Measurements from ENCODE around the gene RPTOR.
"Not testable (repeated sequence)": the region's sequence is repeated elsewhere in the genome, so short reads cannot be mapped to it uniquely, and the experiment has no call there.

RPTOR gene

GRCh38 chr17:80737106-80738019 lies 192.7 kb downstream of the RPTOR start:
- DNase-seq (ENCODE audit: low read depth in 4 of 4, low spot score in 1 of 4) = no peak

- DNase-seq (ENCODE audit: low read depth in 4 of 4, low spot score in 1 of 4) = no peak
Measured at GRCh38 chr17:80738020-80738808, 193.6 kb downstream of the RPTOR start.

DNA sequence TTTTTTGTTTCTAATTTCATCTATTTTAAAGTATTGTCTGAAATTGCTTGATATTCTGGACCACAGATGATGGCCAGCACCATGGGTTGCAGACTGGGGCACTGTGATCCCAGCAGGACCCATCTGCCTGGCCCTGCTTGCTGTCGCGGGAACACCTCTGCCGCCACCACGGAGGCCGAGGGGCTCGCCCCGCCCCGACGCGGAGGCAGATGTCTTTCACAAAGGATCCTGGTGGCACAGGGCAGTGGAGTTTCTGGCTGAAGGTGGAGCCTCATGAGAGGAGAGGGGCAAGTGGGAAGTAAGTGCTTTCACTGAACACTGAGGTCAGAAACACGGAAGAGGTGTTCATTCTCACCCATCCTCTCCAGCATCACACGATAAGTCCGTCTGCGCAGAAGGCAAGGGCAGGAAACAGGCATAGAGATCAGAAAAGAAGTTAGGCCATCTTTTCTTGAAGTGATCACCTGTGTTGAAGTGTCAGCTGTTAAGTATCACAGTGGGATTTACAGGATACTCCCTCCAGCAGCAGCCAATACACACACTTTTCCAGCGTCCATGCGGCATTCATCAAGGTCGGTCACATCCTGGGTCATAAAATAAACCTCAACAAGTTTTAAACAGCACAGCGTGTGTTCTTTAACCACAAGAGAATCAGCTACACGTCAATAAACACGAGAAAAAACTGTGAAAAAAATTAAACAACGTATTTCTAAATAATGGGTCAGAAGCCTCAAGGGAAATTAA lies 194.5 kb downstream of the RPTOR start:
- DNase-seq (ENCODE audit: low read depth in 4 of 4, low spot score in 1 of 4) = no peak

DNA sequence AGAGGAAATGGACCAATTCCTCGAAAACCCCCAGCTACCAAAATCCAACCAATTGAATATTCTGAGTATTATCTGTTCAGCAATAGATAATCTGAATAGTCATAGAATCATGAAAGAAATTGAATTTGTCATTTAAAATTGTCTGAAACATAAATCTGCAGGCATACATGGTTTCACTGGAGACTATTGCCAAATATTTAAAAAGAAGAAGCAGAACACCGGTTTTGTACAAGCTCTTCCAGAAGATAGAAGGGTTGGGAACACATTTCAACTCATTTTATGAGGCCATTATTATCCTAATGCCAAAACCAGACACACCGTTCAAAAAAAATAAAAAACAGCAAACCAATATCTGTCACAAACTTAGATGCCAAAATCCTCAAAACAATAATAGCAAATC lies 195.5 kb downstream of the RPTOR start:
- no peak for DNase-seq (ENCODE audit: low read depth in 4 of 4, low spot score in 1 of 4)

DNA sequence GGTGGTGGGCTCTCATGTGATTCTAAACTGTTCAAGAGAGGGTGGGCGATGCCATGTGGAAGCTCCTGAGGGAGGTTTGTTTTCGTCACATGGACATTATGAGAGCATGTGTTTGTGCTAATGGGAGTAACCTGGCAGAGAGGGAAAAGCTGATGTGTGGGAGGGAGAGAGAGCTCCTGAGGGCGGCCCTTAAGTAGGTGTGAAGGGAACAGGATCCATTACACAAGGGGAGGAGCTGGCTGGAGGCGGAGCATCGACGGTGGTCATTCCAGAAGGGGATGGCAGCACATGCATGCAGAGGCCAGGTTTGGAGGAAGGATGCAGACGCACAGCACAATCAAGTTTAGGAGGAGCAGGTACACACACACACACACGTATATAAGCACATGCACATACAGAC lies 197.5 kb downstream of the RPTOR start:
- no peak for DNase-seq (ENCODE audit: low read depth in 4 of 4, low spot score in 1 of 4)

DNA sequence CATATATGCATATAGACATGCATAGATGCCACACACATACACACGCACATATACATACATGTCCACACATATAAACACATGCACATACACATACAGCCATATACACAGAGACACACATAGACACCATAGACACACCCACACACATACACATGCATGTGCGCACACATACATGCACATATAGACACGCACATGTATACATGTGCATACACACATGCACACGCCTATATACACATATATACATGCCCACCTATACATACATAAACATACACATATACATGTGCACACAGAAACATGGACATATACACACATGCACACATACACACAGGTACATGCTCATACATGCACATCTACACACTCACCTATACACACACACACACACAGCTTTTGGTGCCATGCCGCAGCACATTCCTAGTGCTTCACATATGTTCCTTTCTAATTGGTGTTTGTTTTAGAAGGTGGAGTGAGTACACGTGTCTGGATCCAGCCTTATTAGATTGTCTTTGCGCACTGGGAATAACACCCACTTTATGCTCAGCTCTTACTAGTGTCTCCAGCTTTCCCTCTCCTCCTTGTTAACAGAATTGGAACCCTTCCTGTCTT lies 198.0 kb downstream of the RPTOR start:
- no peak for DNase-seq (ENCODE audit: low read depth in 4 of 4, low spot score in 1 of 4)

- DNase-seq (ENCODE audit: low read depth in 4 of 4, low spot score in 1 of 4) = peak in 2 of 4 experiments; percentile 36 to 38
Measured at GRCh38 chr17:80743181-80743771, 198.6 kb downstream of the RPTOR start.

DNA sequence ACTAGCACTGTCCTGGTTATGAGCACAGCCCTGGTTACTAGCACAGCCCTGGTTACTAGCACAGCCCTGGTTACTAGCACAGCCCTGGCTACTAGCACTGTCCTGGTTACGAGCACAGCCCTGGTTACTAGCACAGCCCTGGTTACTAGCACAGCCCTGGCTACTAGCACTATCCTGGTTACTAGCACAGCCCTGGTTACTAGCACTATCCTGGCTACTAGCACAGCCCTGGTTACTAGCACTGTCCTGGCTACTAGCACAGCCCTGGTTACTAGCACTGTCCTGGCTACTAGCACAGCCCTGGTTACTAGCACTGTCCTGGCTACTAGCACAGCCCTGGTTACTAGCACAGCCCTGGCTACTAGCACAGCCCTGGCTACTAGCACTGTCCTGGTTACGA lies 199.3 kb downstream of the RPTOR start:
- not testable (repeated sequence) for DNase-seq (ENCODE audit: low read depth in 4 of 4, low spot score in 1 of 4)

- DNase-seq (ENCODE audit: low read depth in 4 of 4, low spot score in 1 of 4) = not testable (repeated sequence)
Measured at GRCh38 chr17:80744725-80745124, 200.1 kb downstream of the RPTOR start.

DNA sequence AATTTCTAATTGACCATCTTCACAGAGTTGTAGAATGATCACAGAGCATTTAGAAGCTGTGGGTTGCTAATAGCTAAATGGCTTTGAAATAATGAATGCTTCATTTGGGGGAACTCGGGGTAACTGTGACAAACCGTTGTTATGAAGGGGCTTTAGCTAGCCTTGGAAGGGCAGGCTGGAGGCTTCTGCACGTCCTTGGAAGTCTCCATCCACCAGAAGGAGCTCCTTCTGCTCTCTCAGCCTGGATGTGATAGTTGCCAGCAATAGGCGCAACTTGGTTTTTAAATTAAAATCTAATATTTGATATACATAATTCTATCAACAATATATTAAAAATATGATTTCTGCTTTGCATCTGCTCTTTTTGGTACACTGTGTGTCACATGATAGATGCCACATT lies 200.5 kb downstream of the RPTOR start:
- DNase-seq (ENCODE audit: low read depth in 4 of 4, low spot score in 1 of 4) = no peak

GRCh38 chr17:80746262-80746935 lies 201.8 kb downstream of the RPTOR start:
- DNase-seq (ENCODE audit: low read depth in 4 of 4, low spot score in 1 of 4) = no peak

- DNase-seq (ENCODE audit: low read depth in 4 of 4, low spot score in 1 of 4) = no peak
Measured at GRCh38 chr17:80747469-80747868, 202.8 kb downstream of the RPTOR start.

DNA sequence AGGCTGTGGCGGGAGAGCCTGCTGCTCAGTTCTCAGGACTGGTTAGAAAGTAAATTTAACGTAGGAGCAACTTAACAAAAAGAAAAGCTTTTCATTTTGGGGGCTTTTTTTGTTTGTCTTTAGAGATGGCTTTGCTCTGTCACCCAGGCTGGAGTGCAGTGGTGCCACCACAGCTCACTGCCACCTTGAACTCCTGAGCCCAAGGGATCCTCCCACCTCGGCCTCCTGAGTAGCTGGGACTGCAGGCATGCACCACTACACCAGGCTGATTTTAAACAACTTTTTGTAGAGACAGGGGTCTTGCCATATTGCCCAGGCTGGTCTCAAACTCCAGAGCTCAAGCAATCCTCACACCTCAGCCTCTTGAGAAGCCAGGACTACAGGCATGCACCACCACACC lies 205.0 kb downstream of the RPTOR start:
- DNase-seq (ENCODE audit: low read depth in 4 of 4, low spot score in 1 of 4) = no peak

DNA sequence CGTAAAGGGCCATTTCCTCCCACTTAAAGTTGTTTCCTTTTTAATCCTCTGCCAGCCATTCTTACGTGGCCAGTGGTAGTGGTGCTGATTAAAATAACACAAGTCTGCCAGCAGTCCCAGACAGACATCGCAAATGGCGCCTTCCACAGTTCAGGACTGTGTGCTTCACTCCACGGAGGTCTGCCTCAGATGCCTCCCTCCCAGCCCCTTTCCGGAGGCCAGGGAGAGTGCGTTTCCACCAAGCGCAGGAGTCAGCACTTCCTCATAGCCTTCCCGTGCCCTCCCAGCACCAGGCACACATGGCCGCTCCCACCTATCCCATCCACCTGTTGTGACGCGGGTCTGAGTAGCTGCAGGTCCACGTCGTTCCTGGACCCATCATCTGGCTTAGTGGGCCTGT lies 205.6 kb downstream of the RPTOR start:
- no peak for DNase-seq (ENCODE audit: low read depth in 4 of 4, low spot score in 1 of 4)

DNA sequence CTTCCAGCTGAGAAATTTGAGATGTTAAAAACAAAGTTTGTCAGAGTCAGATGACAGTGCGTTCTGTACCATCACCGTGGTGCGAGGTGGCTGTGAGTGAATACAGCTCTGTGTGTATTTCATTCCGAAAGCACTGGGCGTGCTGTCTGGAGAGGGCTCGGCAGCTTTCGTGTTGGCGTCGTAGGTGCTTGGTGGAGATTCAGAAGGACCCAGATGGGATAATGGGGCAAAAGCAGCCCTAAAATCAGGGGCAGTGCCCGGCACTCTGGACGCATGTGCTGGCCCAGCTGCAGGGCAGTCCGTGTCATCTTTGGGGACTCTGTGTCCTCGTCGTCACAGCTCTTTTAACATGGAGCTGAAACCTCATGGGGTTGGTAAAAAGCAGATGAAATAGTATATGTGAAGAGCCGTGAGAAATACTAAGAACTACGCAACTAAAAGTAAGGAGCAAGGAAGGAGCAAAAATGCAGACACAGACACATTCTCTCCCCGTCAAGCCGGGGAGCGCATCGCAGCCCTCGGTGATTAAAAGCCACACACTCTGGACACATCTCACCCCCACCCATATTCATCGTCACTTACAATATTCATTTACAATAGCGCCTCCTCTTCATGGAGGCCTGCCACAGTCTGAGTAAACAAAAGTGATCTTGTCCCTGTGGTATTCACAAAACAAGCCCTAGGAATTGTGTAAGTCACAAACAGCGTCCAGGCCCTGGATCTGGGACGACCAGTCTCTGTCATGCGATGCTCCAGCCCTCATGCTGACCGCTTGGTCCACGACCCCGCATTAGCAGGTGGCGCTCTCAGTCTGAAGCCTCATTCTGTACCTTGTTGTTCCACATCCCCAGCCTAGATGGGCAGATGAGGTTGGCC lies 206.7 kb downstream of the RPTOR start:
- DNase-seq (ENCODE audit: low read depth in 4 of 4, low spot score in 1 of 4) = no peak

GRCh38 chr17:80751946-80752581 lies 207.4 kb downstream of the RPTOR start:
- no peak for DNase-seq (ENCODE audit: low read depth in 4 of 4, low spot score in 1 of 4)

DNA sequence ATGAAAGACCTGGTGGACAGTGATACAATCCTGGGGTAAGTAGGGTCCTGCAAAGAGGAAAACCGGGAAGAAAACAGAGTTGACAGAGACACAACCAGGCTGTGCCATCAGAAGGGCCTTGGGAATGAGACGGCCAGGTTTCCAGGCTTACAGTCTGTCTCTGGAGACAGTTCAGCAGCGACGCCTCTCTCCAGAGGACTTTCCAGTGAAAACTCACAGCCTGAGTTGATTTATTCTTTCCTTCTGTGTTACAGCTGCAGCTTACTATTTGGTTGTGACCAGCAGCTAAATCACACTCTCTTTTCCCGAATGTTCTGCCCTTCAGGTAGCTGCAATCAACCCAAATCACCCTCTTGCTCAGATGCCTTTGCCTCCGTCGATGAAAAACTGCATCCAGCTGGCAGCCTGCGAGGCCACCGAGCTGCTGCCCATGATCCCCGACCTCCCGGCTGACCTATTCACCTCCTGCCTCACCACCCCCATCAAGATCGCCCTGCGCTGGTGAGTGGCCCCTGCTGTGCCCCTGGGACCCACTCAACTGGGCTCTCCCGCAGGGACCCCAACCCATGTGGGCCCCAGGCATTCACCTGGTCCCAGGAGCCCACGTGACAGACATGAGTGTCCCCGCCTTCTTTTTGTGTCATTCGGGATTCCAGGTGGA lies 209.2 kb downstream of the RPTOR start:
- DNase-seq (ENCODE audit: low read depth in 4 of 4, low spot score in 1 of 4) = no peak

- DNase-seq (ENCODE audit: low read depth in 4 of 4, low spot score in 1 of 4) = no peak
Measured at GRCh38 chr17:80754846-80755245, 210.2 kb downstream of the RPTOR start.

Measured in stimulated activated CD4-positive, alpha-beta T cell treated with anti-CD3 and anti-CD28 coated beads, Interleukin-1b, Interleukin-23, amount 100 ng/mL, for 24 hours (primary cell).